Ovary (tissue), 3 donors: ENCODE data around the gene FRMD1.

ENCODE experiments used
- CTCF ChIP-seq, 3 donors: fragments of 450-650 bp in 2 of 3; fragments of 200-600 bp in 1 of 3; IDR thresholded peaks; one replicate each; pipeline versions ENCODE4 v1.5.1 to v1.8.0; 2016 to 2022; ENCODE audit warnings: antibody characterized with exemption in 3 of 3, mild to moderate bottlenecking in 1 of 3
- POLR2A ChIP-seq: fragments of 450-650 bp; IDR thresholded peaks from one replicate; pipeline ENCODE4 v1.6.1; 2017; ENCODE audit warnings: antibody characterized with exemption, mild to moderate bottlenecking, moderate library complexity
- donor health status: DM: no; HTN: no; CAD: no.

GRCh38 chr6:168042426-168043192 is 36.4 kb downstream of the FRMD1 start:
- no peak for TF ChIP-seq CTCF (IDR thresholded peaks at IDR 0.05)
- TF ChIP-seq POLR2A, result no peak
